HT1080 (cell line): ENCODE measurements around the gene COL6A5. TPM values are rescaled to one million over a fixed set of nuclear protein-coding genes. Genes with fewer than 3 reads are reported as not detected.
"Not testable (repeated sequence)": the region's sequence is repeated elsewhere in the genome, so short reads cannot be mapped to it uniquely, and the experiment has no call there.

Experiments
- DNase-seq: peaks from one replicate; pipeline ENCODE4 v3.0.0-alpha.2; 2015; ENCODE audit warnings: low read depth
- total RNA-seq: library from RNA; depleted of rRNA; stranded (reverse); fragments of >200 nt; shearing (Covaris generic); gene quantifications from 2 replicates; pipeline ENCODE4 v1.2.3, GENCODE V29; 2014

Gene COL6A5
- total RNA-seq, 1 experiment from 2014 or later = 0.26 TPM

DNA sequence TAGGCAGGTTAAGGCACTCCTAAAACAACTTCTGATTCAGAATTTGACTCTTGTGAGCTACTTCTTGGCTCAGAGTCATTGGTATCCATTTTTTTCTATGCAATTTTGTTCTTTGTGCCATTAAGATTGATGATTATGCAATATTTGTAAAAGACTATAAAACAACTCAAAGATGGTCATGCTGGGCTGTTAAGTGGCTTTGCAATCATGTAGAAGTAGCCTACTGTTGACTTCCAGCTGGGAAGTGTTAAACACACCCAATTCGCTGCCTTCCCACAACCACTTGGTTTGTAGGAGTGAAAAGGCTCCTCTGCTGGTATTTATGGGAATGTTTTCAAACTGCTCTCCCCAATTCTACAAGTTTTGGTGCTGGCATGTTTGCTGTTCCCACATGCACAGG lies 96.8 kb downstream of the COL6A5 start:
- no peak for DNase-seq

DNA sequence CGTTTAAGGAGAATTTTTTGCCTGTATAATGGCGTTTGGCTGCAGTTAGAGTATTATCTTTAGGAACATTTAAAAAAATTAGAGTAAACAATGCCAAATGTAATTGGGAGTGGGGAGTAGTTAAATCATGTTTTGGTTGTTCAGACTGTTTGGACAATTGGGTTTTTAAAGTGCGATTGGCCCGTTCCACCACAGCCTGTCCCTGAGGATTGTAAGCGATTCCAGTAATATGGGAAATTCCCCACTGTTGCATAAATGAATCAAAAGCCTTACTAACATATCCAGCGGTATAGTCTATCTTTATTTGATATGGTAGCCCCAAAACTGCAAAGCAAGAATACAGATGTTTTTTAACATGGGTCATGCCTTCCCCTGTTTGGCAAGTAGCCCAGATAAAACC lies 101.4 kb downstream of the COL6A5 start:
- not testable (repeated sequence) for DNase-seq

DNA sequence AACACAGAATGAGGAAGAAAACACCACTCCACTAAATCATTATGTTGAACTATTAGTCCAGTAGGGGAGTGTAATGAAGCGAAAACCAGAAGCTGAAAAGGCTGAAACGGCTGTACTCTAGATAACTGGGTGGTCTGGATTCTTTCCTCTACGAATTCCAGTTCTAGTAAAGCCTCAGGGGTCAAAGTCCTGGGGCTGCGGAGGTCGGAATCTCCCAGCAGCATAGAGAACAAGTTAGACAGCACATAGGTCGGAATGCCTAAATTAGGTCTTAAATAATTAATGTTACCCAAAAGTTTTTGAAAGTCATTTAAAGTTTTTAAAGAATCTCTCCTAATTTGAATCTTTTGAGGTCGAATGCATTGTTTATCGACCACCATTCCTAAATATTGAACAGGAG lies 102.7 kb downstream of the COL6A5 start:
- not testable (repeated sequence) for DNase-seq

DNA sequence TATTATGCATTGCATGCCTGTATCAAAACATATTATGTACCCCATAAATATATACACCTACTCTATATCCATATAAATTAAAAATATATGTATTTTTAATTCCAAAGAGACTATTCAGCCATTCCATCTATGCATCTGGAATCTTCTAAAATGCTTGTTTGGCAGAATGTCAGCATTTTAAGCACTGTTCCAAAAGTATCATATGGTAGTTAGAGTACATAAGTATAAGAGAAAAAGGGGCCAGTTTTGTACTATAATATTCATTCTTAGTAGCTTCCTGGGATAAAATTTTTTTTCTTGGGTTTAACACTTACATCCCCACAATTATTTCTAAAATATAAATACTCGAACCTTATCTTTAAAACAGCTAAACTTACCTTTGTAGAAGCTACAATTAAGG lies 111.1 kb downstream of the COL6A5 start:
- no peak for DNase-seq

DNA sequence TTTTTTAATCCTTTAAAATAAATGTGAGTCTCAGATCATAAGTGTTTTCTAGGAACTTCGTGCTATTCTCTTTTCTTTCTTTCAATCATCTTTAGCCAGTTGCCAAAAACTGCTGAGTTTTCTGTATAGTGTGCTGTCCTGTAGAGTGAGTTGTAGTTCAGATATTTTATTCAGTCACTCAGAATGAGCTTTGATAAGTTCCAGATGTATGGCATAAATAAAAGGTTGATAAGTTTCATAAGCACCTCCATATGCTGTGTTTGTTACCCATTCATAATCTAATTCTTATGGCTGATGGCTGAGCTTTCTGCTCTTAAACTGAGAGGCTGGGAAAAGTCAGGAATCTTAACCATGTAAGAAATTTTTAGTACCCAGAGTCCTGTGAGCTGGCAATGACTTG lies 112.2 kb downstream of the COL6A5 start:
- no peak for DNase-seq

DNA sequence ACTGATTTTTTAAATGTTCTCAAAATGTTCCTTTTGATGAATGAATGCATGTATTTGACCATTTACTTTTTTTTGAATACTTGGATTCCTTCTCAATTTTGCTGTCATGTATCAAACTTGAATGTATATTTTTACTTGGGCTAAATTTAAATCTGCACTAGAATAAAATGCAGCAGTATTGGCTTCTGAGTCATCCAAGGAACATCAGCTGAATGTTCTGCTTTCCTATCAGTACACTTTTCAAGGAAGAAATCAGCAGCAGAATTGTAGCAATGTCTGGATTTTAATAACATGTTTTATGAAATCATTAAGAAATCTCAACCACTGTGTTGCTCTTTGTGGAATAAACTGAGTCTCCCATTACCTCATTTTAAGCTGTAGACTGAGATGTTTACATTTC lies 114.5 kb downstream of the COL6A5 start:
- DNase-seq = no peak

DNA sequence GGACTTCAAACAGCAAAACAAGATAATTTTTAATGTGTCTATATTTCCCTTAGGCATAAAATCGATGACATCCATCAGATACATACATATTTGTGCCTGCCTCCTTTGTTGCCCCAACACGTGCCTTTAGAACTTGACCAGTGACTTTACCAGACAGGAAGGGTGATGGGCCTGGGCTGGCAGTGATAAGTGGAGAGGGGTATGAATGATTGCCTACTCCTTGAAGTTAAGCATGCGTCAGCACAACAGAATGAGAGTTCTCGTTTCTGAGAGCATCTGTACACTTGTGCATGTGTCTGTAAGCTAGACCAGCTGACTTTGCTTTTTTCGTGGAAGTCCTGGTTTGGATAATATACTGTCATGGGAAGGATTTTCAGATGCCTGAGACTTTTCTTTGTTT lies 116.6 kb downstream of the COL6A5 start:
- DNase-seq = no peak

DNA sequence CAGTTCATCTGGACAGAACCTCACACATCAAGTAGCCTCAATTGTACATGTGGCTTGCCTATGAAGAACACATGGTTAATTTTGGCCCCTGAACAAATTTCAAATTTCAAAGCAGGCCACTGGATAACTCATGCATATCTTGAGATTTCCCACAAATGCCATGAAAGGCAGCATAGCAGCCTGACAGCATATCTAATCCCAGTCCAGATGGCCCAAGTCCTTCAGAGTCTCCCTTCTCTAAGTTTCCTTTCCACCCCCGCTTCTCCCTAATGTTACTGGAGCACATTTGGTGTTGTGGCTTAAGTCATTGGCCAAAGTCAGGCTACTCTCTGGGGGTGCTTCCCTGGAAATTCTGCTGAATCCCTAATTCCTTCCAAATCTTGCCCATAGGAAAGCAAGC lies 117.7 kb downstream of the COL6A5 start:
- no peak for DNase-seq

DNA sequence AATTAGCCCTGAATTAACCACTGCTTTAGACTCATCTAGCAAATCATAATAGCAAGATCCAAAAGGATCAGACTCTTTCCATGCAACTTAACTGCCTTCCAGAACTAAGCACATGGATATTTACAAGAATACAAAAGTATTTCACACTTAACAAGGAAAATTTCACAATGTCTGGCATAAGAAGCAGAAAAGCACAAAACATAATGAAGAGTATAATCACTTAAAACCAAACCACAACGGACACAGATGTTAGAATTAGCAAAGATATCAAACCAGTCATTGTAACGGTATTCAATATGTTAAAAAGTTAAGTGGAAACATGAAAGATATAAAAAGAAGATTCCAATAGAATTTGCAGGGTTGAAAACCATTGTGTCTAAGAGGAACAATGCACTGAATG lies 120.0 kb downstream of the COL6A5 start:
- DNase-seq = no peak

DNA sequence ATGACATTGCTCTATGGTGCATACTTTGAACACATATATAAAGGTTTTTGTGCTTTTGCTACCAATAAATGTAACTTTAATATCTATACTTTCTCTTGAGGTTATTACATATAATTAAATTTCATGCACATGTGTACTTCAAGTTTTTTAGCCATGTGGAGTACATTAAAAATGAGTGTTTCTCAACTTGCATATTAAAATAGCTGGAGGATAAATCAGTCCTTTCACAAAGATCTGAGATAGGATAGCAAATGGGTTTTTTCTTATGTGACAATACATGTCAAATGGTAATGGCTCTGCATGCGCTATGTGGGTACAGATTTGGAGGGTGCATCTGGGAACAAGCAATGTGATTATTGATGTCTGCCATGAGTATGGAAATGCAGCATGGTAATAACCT lies 122.8 kb downstream of the COL6A5 start:
- no peak for DNase-seq

DNA sequence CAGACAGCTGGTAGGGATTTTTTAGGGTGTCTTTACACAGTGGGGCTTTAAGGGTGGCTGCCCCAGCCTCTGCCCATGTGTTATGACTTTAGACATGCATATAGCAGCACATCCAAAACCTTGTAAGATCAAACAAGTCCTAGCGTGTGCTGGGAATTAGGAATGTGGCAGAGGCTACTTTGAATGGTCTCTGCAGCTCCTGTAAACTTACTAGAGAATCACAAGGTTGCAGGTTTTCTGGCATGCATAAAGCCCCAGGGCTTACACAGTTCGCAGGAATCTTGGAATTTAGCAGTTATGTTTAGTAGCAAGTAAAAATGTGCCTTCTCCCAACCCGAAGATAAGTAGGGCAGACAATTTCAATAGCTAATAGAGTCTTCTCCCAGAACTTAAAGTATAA lies 124.7 kb downstream of the COL6A5 start:
- no peak for DNase-seq

DNA sequence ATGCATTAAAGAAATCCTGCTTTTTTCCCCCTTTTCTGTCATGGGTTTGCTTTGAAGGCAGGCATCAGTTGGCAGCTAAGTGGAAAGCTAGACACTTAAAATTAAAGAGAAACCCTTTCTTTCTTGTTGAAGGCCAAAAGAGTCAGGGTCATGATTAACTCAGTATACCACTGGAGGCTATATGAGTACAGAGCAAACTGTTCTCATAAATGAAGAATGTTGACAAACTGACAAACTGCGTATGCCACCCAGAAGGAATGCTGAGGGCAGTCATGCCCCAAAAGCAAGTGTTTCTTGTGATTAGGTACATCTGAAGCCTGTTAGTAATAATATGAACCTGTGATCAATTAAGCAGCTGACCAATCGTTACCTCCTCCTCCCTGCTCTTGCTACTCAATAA lies 127.9 kb downstream of the COL6A5 start:
- DNase-seq = no peak

DNA sequence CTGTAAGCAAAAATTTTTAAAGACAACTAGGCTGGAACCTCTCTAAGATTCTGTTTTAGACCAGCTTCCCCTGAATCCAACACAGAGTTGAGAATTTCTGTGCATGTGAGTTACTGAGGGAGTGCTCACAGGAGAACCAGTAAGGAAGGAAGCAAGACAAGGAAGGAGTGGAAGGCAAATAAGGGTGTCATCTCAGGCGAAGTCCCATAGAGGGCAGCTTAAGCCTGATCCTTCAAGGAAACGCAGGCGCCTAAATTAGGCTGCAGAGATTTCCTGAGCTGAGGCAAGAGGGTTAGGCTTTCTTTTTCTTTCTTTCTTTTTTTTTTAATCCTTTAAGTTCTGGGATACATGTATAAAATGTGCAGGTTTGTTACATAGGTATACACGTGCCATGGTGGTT lies 135.3 kb downstream of the COL6A5 start:
- peak; percentile 73 for DNase-seq

DNA sequence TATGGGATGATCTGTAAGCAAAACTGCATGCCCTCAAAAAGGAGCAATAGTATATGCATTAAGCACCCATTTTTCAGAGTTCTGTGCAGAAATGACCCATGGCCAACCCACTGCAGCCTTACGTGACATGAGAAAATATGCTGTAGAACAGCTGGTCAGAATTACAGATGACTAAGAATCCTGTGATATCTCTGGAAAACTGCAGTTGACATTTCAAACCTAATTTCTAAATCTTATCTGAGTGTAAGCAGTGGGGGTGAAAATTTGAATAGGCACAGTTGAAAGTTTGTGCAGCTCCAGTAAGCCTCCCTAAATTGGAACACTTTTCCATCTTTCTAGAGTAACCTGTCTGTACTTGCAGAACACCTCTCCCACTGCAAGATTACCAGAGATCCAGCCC lies 142.8 kb downstream of the COL6A5 start:
- DNase-seq = no peak

DNA sequence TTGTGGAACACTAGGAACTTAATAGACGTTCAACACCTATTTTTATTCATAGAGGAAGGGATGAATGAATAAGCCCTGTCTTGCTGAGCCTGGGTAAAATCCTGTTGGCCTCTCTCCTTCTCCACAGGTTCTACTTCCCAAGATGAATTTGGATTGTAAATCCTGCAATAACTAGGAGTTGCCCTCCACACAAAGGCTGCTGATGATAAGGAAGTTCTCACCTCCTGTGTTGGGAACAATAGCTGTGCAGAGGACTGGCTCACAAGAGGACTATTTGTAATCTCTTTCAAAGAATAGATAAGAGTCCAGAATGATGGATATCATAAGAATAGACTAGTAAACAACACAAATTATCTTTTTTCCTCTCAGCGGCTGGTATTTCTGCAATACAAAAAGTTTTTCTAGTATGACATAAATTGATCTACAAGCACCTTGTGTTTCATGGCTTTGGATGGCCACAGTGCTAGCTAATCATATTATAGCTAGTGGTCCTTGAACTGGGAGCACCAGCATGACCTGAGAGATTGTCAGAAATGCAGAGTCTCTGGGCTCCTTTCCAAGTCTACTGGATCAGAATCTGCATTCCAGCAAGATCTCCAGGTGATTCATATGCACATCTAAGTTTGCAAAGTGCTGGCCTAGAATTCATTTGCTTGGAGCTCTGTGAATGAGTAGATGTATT lies 143.4 kb downstream of the COL6A5 start:
- DNase-seq = no peak

DNA sequence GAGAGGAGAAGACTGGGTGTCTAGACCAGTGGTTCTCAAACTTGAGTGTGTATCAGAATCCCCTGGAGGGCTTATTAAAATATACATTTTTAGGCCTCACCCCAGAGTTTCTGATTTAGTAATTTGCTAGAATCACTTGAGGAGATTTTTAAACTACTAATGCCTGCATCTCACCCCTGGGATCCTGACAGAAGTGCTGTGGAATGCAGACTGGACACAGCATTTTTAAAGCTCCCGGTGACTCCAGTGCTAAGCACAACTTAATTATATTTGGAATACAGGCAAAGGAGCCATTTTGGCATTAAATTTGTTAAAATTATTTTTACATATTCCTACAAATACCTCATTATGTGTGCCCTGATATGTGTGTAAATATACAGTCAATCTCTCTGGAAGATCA lies 144.8 kb downstream of the COL6A5 start:
- no peak for DNase-seq

DNA sequence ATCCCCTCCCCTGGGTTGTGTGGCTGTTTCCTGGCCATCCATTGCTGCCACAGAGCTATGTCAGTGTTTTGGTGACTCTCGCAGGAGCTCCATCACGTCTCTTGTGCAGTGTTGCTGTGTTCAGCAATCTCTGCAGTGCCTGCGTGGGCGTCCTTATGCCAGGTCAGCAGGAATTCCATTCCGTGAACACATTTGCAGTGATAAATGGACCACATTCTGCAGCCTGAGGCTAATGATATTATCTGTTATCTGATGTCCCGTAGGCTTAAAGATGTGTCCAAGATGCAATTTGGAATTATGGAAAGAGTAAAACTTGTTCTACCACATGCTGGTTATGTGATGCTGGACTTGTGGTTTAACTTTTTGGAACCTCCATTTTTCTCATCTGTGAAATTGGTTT lies 146.0 kb downstream of the COL6A5 start:
- no peak for DNase-seq

DNA sequence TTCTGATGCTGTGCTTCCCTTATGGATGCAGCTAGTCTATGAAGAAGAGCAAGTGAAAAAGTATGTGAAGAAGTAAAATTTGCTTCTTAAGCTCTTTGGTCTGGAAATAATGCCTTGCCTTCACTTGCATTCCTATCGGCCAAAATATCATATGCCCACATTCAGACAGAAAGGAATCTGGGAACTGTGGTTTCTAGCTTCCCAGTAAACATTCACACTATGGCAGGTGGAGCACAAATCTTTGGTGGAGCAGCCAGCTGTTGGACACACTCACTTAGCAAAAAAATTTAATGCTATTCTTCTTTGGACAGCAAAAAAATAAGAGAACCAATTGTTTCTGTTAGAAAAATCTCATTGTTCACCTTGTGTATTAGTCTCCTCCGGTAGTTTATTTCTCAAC lies 159.2 kb downstream of the COL6A5 start:
- DNase-seq = no peak

DNA sequence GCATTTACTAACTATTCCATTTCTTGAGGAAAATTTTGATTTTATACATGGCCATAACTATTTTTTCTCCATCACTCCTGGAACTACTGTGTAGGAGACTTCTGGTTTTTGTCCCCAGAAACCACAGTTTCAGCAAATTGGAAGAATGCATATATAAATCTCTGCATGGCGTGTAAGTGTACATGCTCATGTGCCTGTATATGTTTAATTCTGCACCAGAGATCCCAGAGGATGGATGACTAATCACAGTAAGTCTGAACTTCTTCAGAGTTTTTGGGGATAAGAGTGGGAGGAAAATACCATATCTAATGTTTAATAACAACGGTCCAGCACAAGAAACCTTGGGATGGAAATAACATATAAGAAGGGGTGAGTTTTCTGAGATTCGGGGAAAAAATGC lies 160.6 kb downstream of the COL6A5 start:
- no peak for DNase-seq

DNA sequence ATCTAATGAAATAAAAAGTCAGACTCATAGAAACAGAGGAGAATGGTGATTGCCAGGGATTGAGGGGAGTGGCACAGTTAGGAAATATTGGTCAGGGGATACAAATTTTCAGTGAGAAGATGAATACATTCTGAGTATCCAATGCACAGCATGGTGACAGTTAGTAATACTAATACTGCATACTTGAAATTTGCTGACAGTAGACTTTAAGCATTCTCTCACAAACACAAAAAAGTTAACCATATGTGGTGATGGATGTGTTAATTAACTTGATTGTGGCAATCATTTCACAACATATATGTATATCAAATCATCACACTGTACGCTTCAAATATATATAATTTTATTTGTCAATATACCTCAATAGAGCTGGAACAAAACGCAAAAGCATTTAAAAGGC lies 162.3 kb downstream of the COL6A5 start:
- no peak for DNase-seq

DNA sequence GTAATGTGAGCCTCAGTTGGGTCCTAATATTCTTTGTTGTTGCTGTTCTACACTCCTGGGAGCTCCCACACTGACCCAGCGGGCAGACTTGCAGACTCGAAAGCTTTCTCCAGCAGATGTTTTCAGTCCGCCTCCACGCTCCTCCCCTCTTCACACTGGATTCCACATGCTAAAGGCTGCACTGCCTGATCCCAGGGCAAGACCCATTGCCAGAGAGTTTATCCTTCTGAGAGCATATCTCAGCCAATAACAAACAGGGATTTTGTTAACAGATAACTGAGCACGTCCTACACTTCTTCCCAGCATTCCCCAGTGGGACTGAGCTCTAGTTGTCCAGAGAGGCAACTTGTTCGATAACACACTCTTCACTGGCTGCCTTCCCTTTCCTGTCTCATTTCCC lies 163.5 kb downstream of the COL6A5 start:
- no peak for DNase-seq

DNA sequence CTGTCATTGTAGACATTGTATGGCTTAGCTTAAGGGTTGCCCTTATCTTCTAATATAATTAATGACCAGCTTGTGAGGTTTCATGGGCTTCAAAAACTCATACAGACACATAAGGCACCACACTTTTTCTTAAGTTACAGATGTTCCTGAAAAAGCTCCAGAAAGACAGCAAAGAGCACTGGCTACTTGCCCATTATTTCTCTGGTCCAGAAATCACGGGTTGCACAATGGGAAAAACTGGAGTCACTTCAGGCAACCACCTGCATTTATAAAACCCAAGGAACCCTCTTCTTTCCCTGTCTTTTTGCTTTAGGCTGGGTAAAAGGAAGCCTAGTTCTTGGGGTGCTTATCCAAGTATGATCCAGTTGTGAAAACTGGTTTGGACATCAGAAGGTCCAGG lies 169.2 kb downstream of the COL6A5 start:
- no peak for DNase-seq

DNA sequence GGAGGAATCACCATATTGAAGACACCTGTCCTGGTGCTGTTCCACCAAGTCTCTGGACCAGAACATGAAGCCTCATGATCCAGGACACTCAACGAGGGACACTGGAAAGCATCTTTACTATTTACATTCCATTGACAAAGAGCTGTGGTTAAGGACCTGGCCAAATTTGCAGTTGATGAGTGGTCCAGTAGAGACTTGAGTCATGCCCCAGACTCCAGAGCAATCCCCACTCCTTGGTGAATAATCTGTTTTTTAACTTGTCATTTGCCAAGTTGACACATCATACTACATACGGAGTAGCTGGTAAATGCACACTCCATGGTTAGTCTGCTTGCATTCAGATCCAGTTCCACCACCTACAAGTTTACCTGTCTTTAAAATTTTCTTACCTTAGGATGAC lies 170.3 kb downstream of the COL6A5 start:
- DNase-seq = peak; percentile 21
